HG02840 (cell line): Measurements from ENCODE around the gene DOCK11.
"Not testable (repeated sequence)": the region's sequence is repeated elsewhere in the genome, so short reads cannot be mapped to it uniquely, and the experiment has no call there.

Experiments used
- ATAC-seq: cut with Tn5 transposase; IDR thresholded peaks from one replicate; pipeline ENCODE4 v1.9.1; 2021; ENCODE audit warnings: mild to moderate bottlenecking, moderate library complexity, moderate number of reproducible peaks; ENCODE audit not compliant: unreplicated experiment, low FRiP score

Gene DOCK11

GRCh38 chrX:118677318-118677717, 181.7 kb downstream of the DOCK11 start:
- ATAC-seq: no peak

- ATAC-seq: no peak
These were observed 183.7 kb downstream of the DOCK11 start for GRCh38 chrX:118679290-118679689.

GRCh38 chrX:118682258-118683014, 186.8 kb downstream of the DOCK11 start:
- ATAC-seq: no peak

- no peak for ATAC-seq
These were observed 189.8 kb downstream of the DOCK11 start for GRCh38 chrX:118685393-118685792.

- ATAC-seq: no peak
These were observed 193.3 kb downstream of the DOCK11 start for GRCh38 chrX:118688935-118689334.

- ATAC-seq: no peak
These were observed 198.2 kb downstream of the DOCK11 start for GRCh38 chrX:118693843-118694242.

- ATAC-seq: no peak
These were observed 199.0 kb downstream of the DOCK11 start for GRCh38 chrX:118694638-118695037.

- ATAC-seq: no peak
These were observed 203.0 kb downstream of the DOCK11 start for GRCh38 chrX:118698516-118699170.

- ATAC-seq: no peak
These were observed 207.1 kb downstream of the DOCK11 start for GRCh38 chrX:118702741-118703140.

- ATAC-seq: no peak
These were observed 211.1 kb downstream of the DOCK11 start for GRCh38 chrX:118706681-118707080.

GRCh38 chrX:118714521-118714920, 218.9 kb downstream of the DOCK11 start:
- ATAC-seq: no peak

- ATAC-seq: not testable (repeated sequence)
These were observed 220.3 kb downstream of the DOCK11 start for GRCh38 chrX:118715917-118716316.

GRCh38 chrX:118716833-118717232, 221.2 kb downstream of the DOCK11 start:
- not testable (repeated sequence) for ATAC-seq

GRCh38 chrX:118717678-118718391, 222.2 kb downstream of the DOCK11 start:
- no peak for ATAC-seq

- ATAC-seq: no peak
These were observed 223.1 kb downstream of the DOCK11 start for GRCh38 chrX:118718737-118719136.

- ATAC-seq: no peak
These were observed 224.6 kb downstream of the DOCK11 start for GRCh38 chrX:118720058-118720707.

GRCh38 chrX:118723376-118723775, 227.8 kb downstream of the DOCK11 start:
- ATAC-seq: no peak

GRCh38 chrX:118724365-118724764, 228.8 kb downstream of the DOCK11 start:
- ATAC-seq: no peak

GRCh38 chrX:118724775-118725174, 229.2 kb downstream of the DOCK11 start:
- no peak for ATAC-seq

GRCh38 chrX:118726396-118726795, 230.8 kb downstream of the DOCK11 start:
- no peak for ATAC-seq
